ENCODE results near the gene CHCHD10. TPM values are rescaled to one million over a fixed set of nuclear protein-coding genes. Genes with fewer than 3 reads are reported as not detected.

CHCHD10 gene
- total and polyA plus RNA-seq, 4 experiments from 2014 or later, result 16.3 to 45.9 (median 38.9) TPM

DNA sequence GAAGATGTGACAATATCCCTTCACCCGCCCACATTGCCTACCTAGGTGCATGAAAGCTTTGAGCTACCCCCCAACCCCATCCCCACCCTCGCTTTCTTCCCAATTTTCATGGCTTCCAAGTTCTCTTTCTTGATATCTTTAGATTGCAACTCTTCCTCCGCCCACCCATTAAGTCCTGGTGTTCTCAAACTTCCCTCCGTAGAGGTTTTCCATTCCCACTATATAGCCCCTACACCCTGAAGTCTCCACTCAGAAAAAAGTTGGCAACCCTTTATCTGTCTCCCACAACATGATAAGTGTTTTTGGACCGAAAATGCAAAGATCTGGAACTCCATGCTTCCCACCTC, 17.4 kb downstream of the CHCHD10 start:
- Mint-ChIP-seq H3K4me3 (peak overlapping the region; percentile 76 to 83 (median 79)), H3K9me3 (no peaks in the 10 kb centered on the region), H3K36me3 (peaks cover 3 to 9% of the 10 kb centered on the region in 2 donors), H3K4me1 (peaks cover 7 to 21% (median 12%) of the 10 kb centered on the region in 4 donors), H3K27me3 (no peaks in the 10 kb centered on the region), H3K27ac (peak overlapping the region; percentile 34 to 84 (median 77))
- no peaks in the 10 kb centered on the region for H3K9me3 ChIP-seq (ENCODE audit: control insufficient read depth in 1 of 2, low read length in 2 of 2)
- intact Hi-C loops (cut with micrococcal nuclease), result loop anchor here (5.0 kb wide), 1 partner anchor 33 kb away; no protein-coding TSS in a partner anchor
- H3K27ac ChIP-seq (ENCODE audit: low read depth, low read length), result peak overlapping the region; percentile 40
- H3K4me3 ChIP-seq (ENCODE audit: low read length in 2 of 2), result peak overlapping the region; percentile 73
- no peaks in the 10 kb centered on the region for H3K36me3 ChIP-seq (ENCODE audit: insufficient read depth, low read length)
- H3K4me1 ChIP-seq (ENCODE audit: insufficient read depth, low read length), result peaks cover 13% of the 10 kb centered on the region
- ChIA-PET POLR2A (ENCODE audit: partially characterized antibody) (interaction anchor here (0.6 to 3.0 kb wide), 10 partner anchors 9 to 144 kb away, joined by 3 to 18 read pairs (median 10); partner anchors contain the start of genes C22orf15, CHCHD10, MIF and SLC2A11), CTCF (ENCODE audit: partially characterized antibody) (interaction anchor here (0.6 to 1.2 kb wide), 3 partner anchors 8 to 108 kb away, joined by 3 to 4 read pairs (median 3); no protein-coding TSS in a partner anchor)
- H3K27me3 ChIP-seq (ENCODE audit: insufficient read depth, low read length), result no peaks in the 10 kb centered on the region
- DNase-seq, result no peak

- CTCF ChIA-PET (ENCODE audit: partially characterized antibody), result interaction anchor here (1.2 to 1.7 kb wide), 2 partner anchors 8 to 21 kb away, joined by 3 to 7 read pairs; no protein-coding TSS in a partner anchor
- intact Hi-C loops (cut with micrococcal nuclease), result loop anchor here (5.0 kb wide), 1 partner anchor 33 kb away; no protein-coding TSS in a partner anchor
- POLR2A ChIA-PET (ENCODE audit: partially characterized antibody), result interaction anchor here (2.0 to 3.0 kb wide), 3 partner anchors 33 to 144 kb away, joined by 11 to 15 read pairs (median 14); partner anchors contain the start of genes MIF and SMARCB1
Observed at GRCh38 chr22:23749841-23750301, 17.9 kb downstream of the CHCHD10 start.

GRCh38 chr22:23745791-23746190, 22.0 kb downstream of the CHCHD10 start:
- POLR2A ChIA-PET (ENCODE audit: partially characterized antibody), result interaction anchor here (0.5 kb wide), 1 partner anchor 9 kb away, joined by 3 read pairs; no protein-coding TSS in a partner anchor
- H3K4me1 Mint-ChIP-seq, result peaks cover 10 to 16% (median 10%) of the 10 kb centered on the region in 4 donors

More at GRCh38 chr22:23749841-23750301, 17.9 kb downstream of the CHCHD10 start:
- H3K27me3 ChIP-seq (ENCODE audit: insufficient read depth, low read length), result no peaks in the 10 kb centered on the region
- no peak overlapping the region for H3K27ac ChIP-seq (ENCODE audit: low read depth, low read length)
- peak overlapping the region; percentile 76 to 83 (median 79) for H3K4me3 Mint-ChIP-seq
- H3K27me3 Mint-ChIP-seq, result no peaks in the 10 kb centered on the region
- H3K9me3 ChIP-seq (ENCODE audit: control insufficient read depth in 1 of 2, low read length in 2 of 2), result no peaks in the 10 kb centered on the region
- H3K27ac Mint-ChIP-seq, result peak overlapping the region in 5 of 7 donors; percentile 10 to 84 (median 59)
- peaks cover 13% of the 10 kb centered on the region for H3K4me1 ChIP-seq (ENCODE audit: insufficient read depth, low read length)
- H3K36me3 ChIP-seq (ENCODE audit: insufficient read depth, low read length), result no peaks in the 10 kb centered on the region
- peaks cover 0 to under 1% (median under 1%) of the 10 kb centered on the region in 8 donors for H3K9me3 Mint-ChIP-seq
- H3K36me3 Mint-ChIP-seq, result peaks cover 7 to 14% of the 10 kb centered on the region in 2 donors
- H3K4me1 Mint-ChIP-seq, result peaks cover 10 to 25% (median 12%) of the 10 kb centered on the region in 4 donors
- no peak overlapping the region for H3K4me3 ChIP-seq (ENCODE audit: low read length in 2 of 2)
- DNase-seq, result no peak

DNA sequence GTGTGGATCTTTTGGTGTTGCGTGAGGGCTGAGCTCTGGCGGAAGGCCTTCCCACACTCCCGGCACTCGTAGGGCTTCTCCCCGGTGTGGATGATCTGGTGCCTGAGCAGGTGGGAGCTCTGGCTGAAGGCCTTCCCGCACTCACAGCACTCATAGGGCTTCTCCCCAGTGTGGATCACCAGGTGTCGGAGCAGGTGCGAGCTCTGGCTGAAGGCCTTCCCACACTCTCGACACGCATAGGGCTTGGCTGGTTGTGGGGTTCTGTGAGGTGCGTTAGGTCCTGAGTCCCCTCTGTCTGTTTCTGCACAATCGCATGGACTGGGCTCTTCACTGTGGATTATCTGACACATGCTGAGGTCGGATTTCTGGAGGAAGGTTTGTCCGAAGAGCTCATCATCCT, 23.3 kb downstream of the CHCHD10 start:
- DNase-seq, result no peak
- peaks cover 26 to 31% of the 10 kb centered on the region in 2 donors for H3K36me3 Mint-ChIP-seq
- POLR2A ChIA-PET (ENCODE audit: partially characterized antibody), result no interaction called here

More at GRCh38 chr22:23745791-23746190, 22.0 kb downstream of the CHCHD10 start:
- no peaks in the 10 kb centered on the region for H3K27me3 ChIP-seq (ENCODE audit: insufficient read depth, low read length)
- H3K27ac ChIP-seq (ENCODE audit: low read depth, low read length), result no peak overlapping the region
- Mint-ChIP-seq H3K27ac (no peak overlapping the region), H3K36me3 (peaks cover 26 to 31% of the 10 kb centered on the region in 2 donors), H3K9me3 (peaks cover 0 to 9% (median 2%) of the 10 kb centered on the region in 8 donors), H3K27me3 (no peaks in the 10 kb centered on the region), H3K4me3 (no peak overlapping the region)
- H3K36me3 ChIP-seq (ENCODE audit: insufficient read depth, low read length), result no peaks in the 10 kb centered on the region
- DNase-seq, result no peak
- intact Hi-C loops (cut with micrococcal nuclease), result no loop called here
- CTCF ChIA-PET (ENCODE audit: partially characterized antibody), result interaction anchor here (0.6 kb wide), 1 partner anchor 17 kb away, joined by 3 read pairs; the partner anchor contains the start of gene C22orf15
- H3K4me3 ChIP-seq (ENCODE audit: low read length in 2 of 2), result no peak overlapping the region
- peaks cover 8% of the 10 kb centered on the region for H3K4me1 ChIP-seq (ENCODE audit: insufficient read depth, low read length)
- no peaks in the 10 kb centered on the region for H3K9me3 ChIP-seq (ENCODE audit: control insufficient read depth in 1 of 2, low read length in 2 of 2)

GRCh38 chr22:23744001-23744400, 23.8 kb downstream of the CHCHD10 start:
- no peaks in the 10 kb centered on the region for H3K36me3 ChIP-seq (ENCODE audit: insufficient read depth, low read length)
- Mint-ChIP-seq H3K36me3 (peaks cover 26 to 31% of the 10 kb centered on the region in 2 donors), H3K27ac (no peak overlapping the region), H3K4me3 (no peak overlapping the region), H3K4me1 (peaks cover 0 to 5% (median 1%) of the 10 kb centered on the region in 4 donors), H3K9me3 (peaks cover 0 to 9% (median 2%) of the 10 kb centered on the region in 8 donors), H3K27me3 (no peaks in the 10 kb centered on the region)
- intact Hi-C loops (cut with micrococcal nuclease), result no loop called here
- CTCF ChIA-PET (ENCODE audit: partially characterized antibody), result no interaction called here
- no peak overlapping the region for H3K27ac ChIP-seq (ENCODE audit: low read depth, low read length)
- no peak overlapping the region for H3K4me3 ChIP-seq (ENCODE audit: low read length in 2 of 2)
- no peaks in the 10 kb centered on the region for H3K27me3 ChIP-seq (ENCODE audit: insufficient read depth, low read length)
- no peaks in the 10 kb centered on the region for H3K9me3 ChIP-seq (ENCODE audit: control insufficient read depth in 1 of 2, low read length in 2 of 2)
- no peaks in the 10 kb centered on the region for H3K4me1 ChIP-seq (ENCODE audit: insufficient read depth, low read length)
- POLR2A ChIA-PET (ENCODE audit: partially characterized antibody), result no interaction called here
- no peak for DNase-seq

More for the DNA sequence above, 23.3 kb downstream of the CHCHD10 start:
- H3K9me3 ChIP-seq (ENCODE audit: control insufficient read depth in 1 of 2, low read length in 2 of 2), result no peaks in the 10 kb centered on the region
- no peaks in the 10 kb centered on the region for H3K27me3 Mint-ChIP-seq
- peaks cover 0 to 5% (median 1%) of the 10 kb centered on the region in 4 donors for H3K4me1 Mint-ChIP-seq
- peaks cover 0 to 9% (median 2%) of the 10 kb centered on the region in 8 donors for H3K9me3 Mint-ChIP-seq
- CTCF ChIA-PET (ENCODE audit: partially characterized antibody), result no interaction called here
- no peak overlapping the region for H3K4me3 ChIP-seq (ENCODE audit: low read length in 2 of 2)
- H3K4me1 ChIP-seq (ENCODE audit: insufficient read depth, low read length), result no peaks in the 10 kb centered on the region
- H3K27ac Mint-ChIP-seq, result no peak overlapping the region
- intact Hi-C loops (cut with micrococcal nuclease), result no loop called here
- no peaks in the 10 kb centered on the region for H3K27me3 ChIP-seq (ENCODE audit: insufficient read depth, low read length)
- no peak overlapping the region for H3K4me3 Mint-ChIP-seq
- H3K36me3 ChIP-seq (ENCODE audit: insufficient read depth, low read length), result no peaks in the 10 kb centered on the region
- H3K27ac ChIP-seq (ENCODE audit: low read depth, low read length), result no peak overlapping the region

- Mint-ChIP-seq H3K4me1 (peaks cover 0 to 5% (median 1%) of the 10 kb centered on the region in 4 donors), H3K9me3 (peaks cover 0 to 9% (median 2%) of the 10 kb centered on the region in 8 donors), H3K36me3 (peaks cover 26 to 31% of the 10 kb centered on the region in 2 donors), H3K27me3 (no peaks in the 10 kb centered on the region), H3K27ac (no peak overlapping the region), H3K4me3 (no peak overlapping the region)
- H3K27ac ChIP-seq (ENCODE audit: low read depth, low read length), result no peak overlapping the region
- ChIA-PET CTCF (ENCODE audit: partially characterized antibody) (no interaction called here), POLR2A (ENCODE audit: partially characterized antibody) (no interaction called here)
- H3K4me3 ChIP-seq (ENCODE audit: low read length in 2 of 2), result no peak overlapping the region
- no peaks in the 10 kb centered on the region for H3K27me3 ChIP-seq (ENCODE audit: insufficient read depth, low read length)
- H3K36me3 ChIP-seq (ENCODE audit: insufficient read depth, low read length), result no peaks in the 10 kb centered on the region
- intact Hi-C loops (cut with micrococcal nuclease), result no loop called here
- no peaks in the 10 kb centered on the region for H3K9me3 ChIP-seq (ENCODE audit: control insufficient read depth in 1 of 2, low read length in 2 of 2)
- no peak for DNase-seq
- H3K4me1 ChIP-seq (ENCODE audit: insufficient read depth, low read length), result no peaks in the 10 kb centered on the region
Observed at GRCh38 chr22:23743303-23743705, 24.5 kb downstream of the CHCHD10 start.

DNA sequence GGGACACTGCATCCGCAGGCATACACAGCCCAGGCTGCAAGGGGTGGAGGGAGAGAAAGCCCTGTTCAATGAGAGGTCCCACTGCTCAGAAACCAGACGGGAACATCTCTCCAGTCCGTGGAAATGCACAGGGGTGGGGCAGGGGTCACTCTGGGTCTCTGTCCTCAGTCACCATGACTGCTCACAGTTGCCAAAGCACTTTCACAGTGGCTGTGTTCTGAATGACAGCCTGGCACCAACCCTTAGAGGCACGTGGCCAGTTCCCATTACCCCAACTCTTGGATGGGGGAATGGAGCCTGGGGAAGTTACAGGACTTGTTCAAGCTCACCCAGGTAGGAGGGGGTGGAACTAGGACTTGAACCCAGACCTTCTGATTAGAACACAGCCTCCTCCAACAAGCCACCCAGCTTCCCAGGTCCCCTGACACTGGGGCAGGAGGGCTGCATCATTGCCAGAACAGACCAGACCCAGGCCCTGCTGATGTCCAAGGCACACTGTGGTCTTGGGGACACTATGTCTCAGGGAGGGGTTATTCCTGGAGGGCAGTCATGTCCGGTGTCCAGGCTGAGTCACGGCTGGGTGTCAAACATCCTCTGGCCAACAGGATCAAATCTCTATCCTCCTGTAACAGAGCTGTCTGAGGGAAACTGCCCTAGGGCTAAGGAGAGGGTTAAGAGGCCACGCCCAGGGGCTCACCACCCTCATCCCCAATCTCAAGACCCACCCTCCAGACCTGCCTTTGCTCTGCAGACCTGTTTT, 25.1 kb downstream of the CHCHD10 start:
- intact Hi-C loops (cut with micrococcal nuclease), result no loop called here
- H3K4me1 ChIP-seq (ENCODE audit: insufficient read depth, low read length), result no peaks in the 10 kb centered on the region
- no peak overlapping the region for H3K4me3 Mint-ChIP-seq
- DNase-seq, result no peak
- H3K27ac Mint-ChIP-seq, result no peak overlapping the region
- H3K36me3 ChIP-seq (ENCODE audit: insufficient read depth, low read length), result no peaks in the 10 kb centered on the region
- ChIA-PET CTCF (ENCODE audit: partially characterized antibody) (no interaction called here), POLR2A (ENCODE audit: partially characterized antibody) (no interaction called here)
- H3K27ac ChIP-seq (ENCODE audit: low read depth, low read length), result no peak overlapping the region
- peaks cover 0 to 5% (median 1%) of the 10 kb centered on the region in 4 donors for H3K4me1 Mint-ChIP-seq
- no peaks in the 10 kb centered on the region for H3K27me3 Mint-ChIP-seq
- H3K27me3 ChIP-seq (ENCODE audit: insufficient read depth, low read length), result no peaks in the 10 kb centered on the region
- H3K36me3 Mint-ChIP-seq, result peaks cover 26 to 31% of the 10 kb centered on the region in 2 donors
- H3K9me3 Mint-ChIP-seq, result peaks cover 0 to 9% (median 2%) of the 10 kb centered on the region in 8 donors
- H3K9me3 ChIP-seq (ENCODE audit: control insufficient read depth in 1 of 2, low read length in 2 of 2), result no peaks in the 10 kb centered on the region
- no peak overlapping the region for H3K4me3 ChIP-seq (ENCODE audit: low read length in 2 of 2)

Data from CD4-positive, alpha-beta memory T cell (primary cell).